SK-N-SH (cell line): ENCODE measurements around the gene NDUFA3.

Experiments
- EP300 ChIP-seq, 2 experiments: IDR thresholded peaks; 2 replicates each; pipeline versions ENCODE4 v1.4.0 to v1.6.1; 2012; ENCODE audit warnings: borderline replicate concordance in 1 of 2, low read depth in 1 of 2, low read length in 1 of 2
- FOXJ3 ChIP-seq: sonication (generic); formaldehyde crosslinking; IDR thresholded peaks from 2 replicates; pipeline ENCODE4 v1.5.1; 2020; ENCODE audit warnings: mild to moderate bottlenecking, missing genetic modification reagents
- GABPA ChIP-seq: IDR thresholded peaks from 2 replicates; pipeline ENCODE4 v1.4.0; 2012; ENCODE audit warnings: low read depth, mild to moderate bottlenecking
- MXI1 ChIP-seq: IDR thresholded peaks from 2 replicates; pipeline ENCODE4 v1.6.1; 2012; ENCODE audit warnings: mild to moderate bottlenecking, low read depth, low read length, improper control_type of control experiment
- SMC3 ChIP-seq: IDR thresholded peaks from 2 replicates; pipeline ENCODE4 v1.6.1; 2012; ENCODE audit warnings: low read depth, low read length, improper control_type of control experiment
- TAF1 ChIP-seq: IDR thresholded peaks from 2 replicates; pipeline ENCODE4 v1.6.1; 2012; ENCODE audit warnings: low read depth, mild to moderate bottlenecking, low read length, moderate library complexity, borderline replicate concordance
- TF ChIP-seq, protein P1 (sequence below): fragments of 200-600 bp; sonication (generic); IDR thresholded peaks from 2 replicates; pipeline ENCODE4 v1.6.1; 2017; ENCODE audit warnings: antibody characterized with exemption, mild to moderate bottlenecking, moderate library complexity
- TF ChIP-seq, protein P2 (sequence below): IDR thresholded peaks from 2 replicates; pipeline ENCODE4 v1.4.0; 2012; ENCODE audit warnings: low read depth, borderline replicate concordance

DNA sequence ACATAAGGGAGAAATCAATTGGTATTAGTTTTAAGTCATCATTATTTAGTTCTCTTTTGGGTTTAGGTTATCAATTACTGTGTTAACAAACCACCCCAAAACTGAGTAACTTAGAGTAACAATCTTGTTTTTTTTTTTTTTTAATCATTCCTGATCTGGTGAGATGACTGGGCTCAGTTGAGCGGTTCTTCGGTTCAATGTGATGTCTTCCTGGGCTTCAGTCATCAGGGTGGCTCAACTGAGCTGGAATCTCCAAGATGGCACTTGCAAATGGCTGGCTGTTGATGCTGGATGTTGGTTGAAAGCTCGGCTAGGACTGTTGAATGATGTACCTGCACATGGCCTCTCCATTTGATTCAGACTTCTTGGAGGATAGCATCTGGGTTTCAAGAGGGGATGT lies 18.2 kb upstream of the NDUFA3 start:
- TF ChIP-seq, protein P1, sequence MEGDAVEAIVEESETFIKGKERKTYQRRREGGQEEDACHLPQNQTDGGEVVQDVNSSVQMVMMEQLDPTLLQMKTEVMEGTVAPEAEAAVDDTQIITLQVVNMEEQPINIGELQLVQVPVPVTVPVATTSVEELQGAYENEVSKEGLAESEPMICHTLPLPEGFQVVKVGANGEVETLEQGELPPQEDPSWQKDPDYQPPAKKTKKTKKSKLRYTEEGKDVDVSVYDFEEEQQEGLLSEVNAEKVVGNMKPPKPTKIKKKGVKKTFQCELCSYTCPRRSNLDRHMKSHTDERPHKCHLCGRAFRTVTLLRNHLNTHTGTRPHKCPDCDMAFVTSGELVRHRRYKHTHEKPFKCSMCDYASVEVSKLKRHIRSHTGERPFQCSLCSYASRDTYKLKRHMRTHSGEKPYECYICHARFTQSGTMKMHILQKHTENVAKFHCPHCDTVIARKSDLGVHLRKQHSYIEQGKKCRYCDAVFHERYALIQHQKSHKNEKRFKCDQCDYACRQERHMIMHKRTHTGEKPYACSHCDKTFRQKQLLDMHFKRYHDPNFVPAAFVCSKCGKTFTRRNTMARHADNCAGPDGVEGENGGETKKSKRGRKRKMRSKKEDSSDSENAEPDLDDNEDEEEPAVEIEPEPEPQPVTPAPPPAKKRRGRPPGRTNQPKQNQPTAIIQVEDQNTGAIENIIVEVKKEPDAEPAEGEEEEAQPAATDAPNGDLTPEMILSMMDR: no peak
- no peak for TF ChIP-seq GABPA
- no peak for TF ChIP-seq EP300 (IDR thresholded peaks at IDR 0.05; ENCODE audit: borderline replicate concordance in 1 of 2, low read depth in 1 of 2, low read length in 1 of 2)
- no peak for TF ChIP-seq TAF1
- no peak for TF ChIP-seq SMC3
- TF ChIP-seq FOXJ3 (CRISPR knock-in tag): no peak
- no peak for TF ChIP-seq MXI1
- TF ChIP-seq, protein P2, sequence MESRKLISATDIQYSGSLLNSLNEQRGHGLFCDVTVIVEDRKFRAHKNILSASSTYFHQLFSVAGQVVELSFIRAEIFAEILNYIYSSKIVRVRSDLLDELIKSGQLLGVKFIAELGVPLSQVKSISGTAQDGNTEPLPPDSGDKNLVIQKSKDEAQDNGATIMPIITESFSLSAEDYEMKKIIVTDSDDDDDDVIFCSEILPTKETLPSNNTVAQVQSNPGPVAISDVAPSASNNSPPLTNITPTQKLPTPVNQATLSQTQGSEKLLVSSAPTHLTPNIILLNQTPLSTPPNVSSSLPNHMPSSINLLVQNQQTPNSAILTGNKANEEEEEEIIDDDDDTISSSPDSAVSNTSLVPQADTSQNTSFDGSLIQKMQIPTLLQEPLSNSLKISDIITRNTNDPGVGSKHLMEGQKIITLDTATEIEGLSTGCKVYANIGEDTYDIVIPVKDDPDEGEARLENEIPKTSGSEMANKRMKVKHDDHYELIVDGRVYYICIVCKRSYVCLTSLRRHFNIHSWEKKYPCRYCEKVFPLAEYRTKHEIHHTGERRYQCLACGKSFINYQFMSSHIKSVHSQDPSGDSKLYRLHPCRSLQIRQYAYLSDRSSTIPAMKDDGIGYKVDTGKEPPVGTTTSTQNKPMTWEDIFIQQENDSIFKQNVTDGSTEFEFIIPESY: no peak
